ENCODE measurements around the gene OSBPL10.
"Not testable (repeated sequence)": the region's sequence is repeated elsewhere in the genome, so short reads cannot be mapped to it uniquely, and the experiment has no call there.

DNA sequence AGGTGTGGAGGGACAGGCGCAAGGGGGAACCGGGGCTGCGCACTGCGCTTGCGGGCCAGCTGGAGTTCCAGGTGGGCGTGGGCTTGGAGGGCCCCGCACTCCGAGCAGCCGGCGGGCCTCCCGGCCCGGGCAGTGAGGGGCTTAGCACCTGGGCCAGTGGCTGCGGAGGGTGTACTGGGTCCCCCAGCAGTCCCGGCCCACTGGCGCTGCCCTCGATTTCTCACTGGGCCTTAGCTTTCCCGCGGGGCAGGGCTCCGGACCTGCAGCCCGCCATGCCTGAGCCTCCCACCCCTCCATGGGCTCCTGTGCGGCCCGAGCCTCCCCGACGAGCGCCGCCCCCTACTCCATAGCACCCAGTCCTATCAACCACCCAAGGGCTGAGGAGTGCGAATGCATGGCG, 111.0 kb downstream of the OSBPL10 start:
- not testable (repeated sequence) for TF ChIP-seq EZH2 (IDR thresholded peaks at IDR 0.05; ENCODE audit: borderline replicate concordance, low read length)
- TF ChIP-seq, protein P1, sequence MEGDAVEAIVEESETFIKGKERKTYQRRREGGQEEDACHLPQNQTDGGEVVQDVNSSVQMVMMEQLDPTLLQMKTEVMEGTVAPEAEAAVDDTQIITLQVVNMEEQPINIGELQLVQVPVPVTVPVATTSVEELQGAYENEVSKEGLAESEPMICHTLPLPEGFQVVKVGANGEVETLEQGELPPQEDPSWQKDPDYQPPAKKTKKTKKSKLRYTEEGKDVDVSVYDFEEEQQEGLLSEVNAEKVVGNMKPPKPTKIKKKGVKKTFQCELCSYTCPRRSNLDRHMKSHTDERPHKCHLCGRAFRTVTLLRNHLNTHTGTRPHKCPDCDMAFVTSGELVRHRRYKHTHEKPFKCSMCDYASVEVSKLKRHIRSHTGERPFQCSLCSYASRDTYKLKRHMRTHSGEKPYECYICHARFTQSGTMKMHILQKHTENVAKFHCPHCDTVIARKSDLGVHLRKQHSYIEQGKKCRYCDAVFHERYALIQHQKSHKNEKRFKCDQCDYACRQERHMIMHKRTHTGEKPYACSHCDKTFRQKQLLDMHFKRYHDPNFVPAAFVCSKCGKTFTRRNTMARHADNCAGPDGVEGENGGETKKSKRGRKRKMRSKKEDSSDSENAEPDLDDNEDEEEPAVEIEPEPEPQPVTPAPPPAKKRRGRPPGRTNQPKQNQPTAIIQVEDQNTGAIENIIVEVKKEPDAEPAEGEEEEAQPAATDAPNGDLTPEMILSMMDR (conservative IDR thresholded peaks at IDR 0.05 in 1 of 2, IDR thresholded peaks at IDR 0.05 in 1 of 2; ENCODE audit: extremely low read depth in 1 of 2, insufficient read depth in 1 of 2, low read depth in 1 of 2, low read length in 2 of 2), result not testable (repeated sequence)

Measured in mammary epithelial cell (primary cell).